HEK293 (cell line): ENCODE data around the gene ASXL1.

Source experiments
- BCL11A ChIP-seq: fragments of 450-650 bp; formaldehyde crosslinking; IDR thresholded peaks from 2 replicates; pipeline ENCODE4 v1.5.1; 2016; ENCODE audit warnings: low read depth, missing biosample characterization, missing genetic modification characterization
- ELK4 ChIP-seq: IDR thresholded peaks from 2 replicates; pipeline ENCODE4 v1.6.1; 2011; ENCODE audit warnings: mild to moderate bottlenecking, low read depth, low read length, borderline replicate concordance
- HOXC10 ChIP-seq: sonication (generic); formaldehyde crosslinking; IDR thresholded peaks from 2 replicates; pipeline ENCODE4 v1.8.1; 2023; ENCODE audit warnings: mild to moderate bottlenecking, missing genetic modification reagents
- IKZF3 ChIP-seq: fragments of 450-650 bp; IDR thresholded peaks from 2 replicates; pipeline ENCODE4 v1.5.0; 2018; ENCODE audit warnings: missing biosample characterization, mild to moderate bottlenecking, missing genetic modification characterization, moderate library complexity
- OVOL3 ChIP-seq: fragments of 450-650 bp; formaldehyde crosslinking; IDR thresholded peaks from 2 replicates; pipeline ENCODE4 v1.5.1; 2016; ENCODE audit warnings: missing biosample characterization, missing genetic modification characterization
- SCRT2 ChIP-seq: fragments of 450-650 bp; formaldehyde crosslinking; IDR thresholded peaks from 2 replicates; pipeline ENCODE4 v1.5.1; 2016; ENCODE audit warnings: missing biosample characterization, missing genetic modification characterization
- SP3 ChIP-seq: fragments of 450-650 bp; formaldehyde crosslinking; IDR thresholded peaks from 2 replicates; pipeline ENCODE4 v1.5.1; 2016; ENCODE audit warnings: missing biosample characterization, missing genetic modification characterization
- SP7 ChIP-seq: fragments of 450-650 bp; formaldehyde crosslinking; IDR thresholded peaks from 2 replicates; pipeline ENCODE4 v1.5.1; 2016; ENCODE audit warnings: missing biosample characterization, missing genetic modification characterization
- ZBTB10 ChIP-seq: fragments of 450-650 bp; formaldehyde crosslinking; IDR thresholded peaks from 2 replicates; pipeline ENCODE4 v1.5.1; 2016; ENCODE audit warnings: missing biosample characterization, missing genetic modification characterization
- ZIC2 ChIP-seq: fragments of 450-650 bp; formaldehyde crosslinking; IDR thresholded peaks from 2 replicates; pipeline ENCODE4 v1.5.1; 2016; ENCODE audit warnings: missing biosample characterization, missing genetic modification characterization
- ZNF133 ChIP-seq: fragments of 450-650 bp; formaldehyde crosslinking; IDR thresholded peaks from 2 replicates; pipeline ENCODE4 v1.5.1; 2016; ENCODE audit warnings: missing biosample characterization, missing genetic modification characterization
- ZNF157 ChIP-seq: fragments of 450-650 bp; formaldehyde crosslinking; IDR thresholded peaks from 2 replicates; pipeline ENCODE4 v1.5.1; 2016; ENCODE audit warnings: missing biosample characterization, missing genetic modification characterization
- ZNF2 ChIP-seq: fragments of 450-650 bp; formaldehyde crosslinking; IDR thresholded peaks from 2 replicates; pipeline ENCODE4 v1.5.1; 2016; ENCODE audit warnings: missing biosample characterization, missing genetic modification characterization
- ZNF221 ChIP-seq: fragments of 450-650 bp; formaldehyde crosslinking; IDR thresholded peaks from 2 replicates; pipeline ENCODE4 v1.5.1; 2017; ENCODE audit warnings: missing biosample characterization, missing genetic modification characterization, borderline replicate concordance
- ZNF324 ChIP-seq: fragments of 450-650 bp; formaldehyde crosslinking; IDR thresholded peaks from 2 replicates; pipeline ENCODE4 v1.5.1; 2016; ENCODE audit warnings: missing biosample characterization, missing genetic modification characterization
- ZNF391 ChIP-seq: fragments of 450-650 bp; formaldehyde crosslinking; IDR thresholded peaks from 2 replicates; pipeline ENCODE4 v1.5.1; 2016; ENCODE audit warnings: low read depth, missing biosample characterization, missing genetic modification characterization, borderline replicate concordance
- ZNF394 ChIP-seq: fragments of 450-650 bp; formaldehyde crosslinking; IDR thresholded peaks from 2 replicates; pipeline ENCODE4 v1.5.1; 2016; ENCODE audit warnings: missing biosample characterization, missing genetic modification characterization, mild to moderate bottlenecking, moderate library complexity, borderline replicate concordance
- ZNF426 ChIP-seq: fragments of 450-650 bp; formaldehyde crosslinking; IDR thresholded peaks from 2 replicates; pipeline ENCODE4 v1.5.1; 2017; ENCODE audit warnings: missing biosample characterization, missing genetic modification characterization, mild to moderate bottlenecking, inconsistent platforms, moderate library complexity
- ZNF433 ChIP-seq: fragments of 450-650 bp; formaldehyde crosslinking; IDR thresholded peaks from 2 replicates; pipeline ENCODE4 v1.5.1; 2016; ENCODE audit warnings: missing biosample characterization, missing genetic modification characterization, low read depth
- ZNF473 ChIP-seq: fragments of 450-650 bp; formaldehyde crosslinking; IDR thresholded peaks from 2 replicates; pipeline ENCODE4 v1.5.1; 2017; ENCODE audit warnings: missing biosample characterization, missing genetic modification characterization
- ZNF529 ChIP-seq: fragments of 450-650 bp; formaldehyde crosslinking; IDR thresholded peaks from 2 replicates; pipeline ENCODE4 v1.5.1; 2017; ENCODE audit warnings: missing genetic modification characterization, missing biosample characterization; ENCODE audit not compliant: insufficient replicate concordance
- ZNF571 ChIP-seq: fragments of 450-650 bp; formaldehyde crosslinking; IDR thresholded peaks from 2 replicates; pipeline ENCODE4 v1.5.0; 2017; ENCODE audit warnings: missing biosample characterization, missing genetic modification characterization
- ZNF596 ChIP-seq: fragments of 450-650 bp; IDR thresholded peaks from 2 replicates; pipeline ENCODE4 v1.5.0; 2018; ENCODE audit warnings: missing biosample characterization, mild to moderate bottlenecking, missing genetic modification characterization, moderate library complexity
- ZNF600 ChIP-seq: fragments of 450-650 bp; formaldehyde crosslinking; IDR thresholded peaks from 2 replicates; pipeline ENCODE4 v1.5.1; 2016; ENCODE audit warnings: missing biosample characterization, missing genetic modification characterization
- ZNF677 ChIP-seq: fragments of 450-650 bp; IDR thresholded peaks from 2 replicates; pipeline ENCODE4 v1.5.0; 2018; ENCODE audit warnings: missing biosample characterization, mild to moderate bottlenecking, missing genetic modification characterization, moderate library complexity
- ZNF785 ChIP-seq: fragments of 450-650 bp; formaldehyde crosslinking; IDR thresholded peaks from 2 replicates; pipeline ENCODE4 v1.5.1; 2016; ENCODE audit warnings: missing biosample characterization, missing genetic modification characterization
- ZNF837 ChIP-seq: fragments of 450-650 bp; formaldehyde crosslinking; IDR thresholded peaks from 2 replicates; pipeline ENCODE4 v1.5.1; 2016; ENCODE audit warnings: missing biosample characterization, missing genetic modification characterization
- ZNF843 ChIP-seq: fragments of 450-650 bp; formaldehyde crosslinking; IDR thresholded peaks from 2 replicates; pipeline ENCODE4 v1.5.1; 2016; ENCODE audit warnings: missing biosample characterization, missing genetic modification characterization
- ZSCAN18 ChIP-seq: fragments of 450-650 bp; formaldehyde crosslinking; IDR thresholded peaks from 2 replicates; pipeline ENCODE4 v1.5.1; 2016; ENCODE audit warnings: missing biosample characterization, missing genetic modification characterization
- TF ChIP-seq, protein P1 (sequence below): sonication (generic); formaldehyde crosslinking; IDR thresholded peaks from 2 replicates; pipeline ENCODE4 v1.8.1; 2022; ENCODE audit warnings: mild to moderate bottlenecking, moderate library complexity, missing genetic modification reagents
- TF ChIP-seq, protein P2 (sequence below): fragments of 450-650 bp; formaldehyde crosslinking; conservative IDR thresholded peaks from 2 replicates; pipeline ENCODE4 v1.5.1; 2016; ENCODE audit warnings: low read depth, missing biosample characterization, missing genetic modification characterization

Gene ASXL1

DNA sequence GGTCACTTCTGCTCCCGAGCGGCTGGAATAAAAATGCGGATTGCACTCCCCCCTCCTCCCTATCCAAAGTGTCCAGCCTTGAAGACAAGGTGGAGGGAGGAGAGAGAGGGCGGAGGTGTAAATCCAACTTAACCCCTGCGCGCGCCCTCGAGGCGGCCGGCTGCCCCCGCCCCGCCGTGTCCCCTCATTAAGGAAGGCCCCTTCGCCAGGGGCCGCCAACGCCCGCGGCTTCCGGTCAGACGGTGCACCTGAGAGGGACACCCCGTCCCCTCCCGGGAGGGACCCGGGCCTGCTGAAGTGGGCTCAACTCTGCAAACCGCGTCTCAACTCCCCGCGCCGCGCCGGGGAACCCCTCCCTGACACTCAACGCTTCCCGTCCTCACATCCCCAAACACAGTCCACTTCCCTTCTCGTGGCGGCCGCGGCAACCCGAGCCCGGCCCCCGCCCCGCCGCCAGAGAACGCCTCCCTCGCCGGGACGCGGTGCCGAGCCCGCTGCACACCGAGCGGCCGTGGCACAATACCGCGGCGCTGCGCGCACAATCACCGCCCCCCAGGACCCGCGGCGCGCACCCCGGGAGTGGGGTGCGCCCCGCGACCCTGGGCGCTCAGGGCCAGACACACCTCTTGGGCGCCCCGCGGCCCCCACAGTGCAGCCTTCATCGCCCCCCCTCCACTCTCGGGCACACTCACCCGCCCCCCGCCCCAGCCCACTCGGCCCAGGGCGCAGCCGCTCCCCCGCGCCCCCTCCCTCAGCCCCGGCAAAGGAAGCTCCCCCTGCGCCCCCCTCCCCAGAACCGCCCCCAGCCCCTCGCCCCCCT, 124.5 kb downstream of the ASXL1 start (continued):
- TF ChIP-seq ZSCAN18 (tag by site-specific recombination) (no peak), ZNF837 (tag by site-specific recombination) (no peak), ZNF2 (tag by site-specific recombination) (no peak), SP3 (tag by site-specific recombination) (peak; percentile 24; the same call in 1 of the 2 replicates), ZNF394 (tag by site-specific recombination) (0 out of 2 replicates have a peak, but pooled peaks have one; percentile 20), ELK4 (no peak), ZNF391 (tag by site-specific recombination) (no peak), ZNF221 (tag by site-specific recombination) (no peak), ZNF529 (tag by site-specific recombination) (no peak), OVOL3 (no peak), ZNF324 (tag by site-specific recombination) (no peak), SCRT2 (tag by site-specific recombination) (no peak), ZIC2 (tag by site-specific recombination) (peak; percentile 21; the same call in 1 of the 2 replicates), BCL11A (tag by site-specific recombination) (no peak), ZNF133 (tag by site-specific recombination) (no peak), ZNF600 (tag by site-specific recombination) (0 out of 2 replicates have a peak, but pooled peaks have one; percentile 25), HOXC10 (no peak), ZNF677 (no peak), ZNF473 (tag by site-specific recombination) (no peak), ZNF571 (tag by site-specific recombination) (no peak), IKZF3 (tag by site-specific recombination) (no peak), ZNF157 (no peak), ZNF596 (tag by site-specific recombination) (no peak), ZNF843 (tag by site-specific recombination) (no peak), ZNF426 (tag by site-specific recombination) (no peak), ZNF433 (tag by site-specific recombination) (no peak), SP7 (tag by site-specific recombination) (no peak), ZBTB10 (tag by site-specific recombination) (no peak), ZNF785 (tag by site-specific recombination) (no peak)
- TF ChIP-seq, protein P1, sequence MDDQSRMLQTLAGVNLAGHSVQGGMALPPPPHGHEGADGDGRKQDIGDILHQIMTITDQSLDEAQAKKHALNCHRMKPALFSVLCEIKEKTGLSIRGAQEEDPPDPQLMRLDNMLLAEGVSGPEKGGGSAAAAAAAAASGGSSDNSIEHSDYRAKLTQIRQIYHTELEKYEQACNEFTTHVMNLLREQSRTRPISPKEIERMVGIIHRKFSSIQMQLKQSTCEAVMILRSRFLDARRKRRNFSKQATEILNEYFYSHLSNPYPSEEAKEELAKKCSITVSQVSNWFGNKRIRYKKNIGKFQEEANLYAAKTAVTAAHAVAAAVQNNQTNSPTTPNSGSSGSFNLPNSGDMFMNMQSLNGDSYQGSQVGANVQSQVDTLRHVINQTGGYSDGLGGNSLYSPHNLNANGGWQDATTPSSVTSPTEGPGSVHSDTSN (CRISPR knock-in tag) = no peak
- TF ChIP-seq, protein P2, sequence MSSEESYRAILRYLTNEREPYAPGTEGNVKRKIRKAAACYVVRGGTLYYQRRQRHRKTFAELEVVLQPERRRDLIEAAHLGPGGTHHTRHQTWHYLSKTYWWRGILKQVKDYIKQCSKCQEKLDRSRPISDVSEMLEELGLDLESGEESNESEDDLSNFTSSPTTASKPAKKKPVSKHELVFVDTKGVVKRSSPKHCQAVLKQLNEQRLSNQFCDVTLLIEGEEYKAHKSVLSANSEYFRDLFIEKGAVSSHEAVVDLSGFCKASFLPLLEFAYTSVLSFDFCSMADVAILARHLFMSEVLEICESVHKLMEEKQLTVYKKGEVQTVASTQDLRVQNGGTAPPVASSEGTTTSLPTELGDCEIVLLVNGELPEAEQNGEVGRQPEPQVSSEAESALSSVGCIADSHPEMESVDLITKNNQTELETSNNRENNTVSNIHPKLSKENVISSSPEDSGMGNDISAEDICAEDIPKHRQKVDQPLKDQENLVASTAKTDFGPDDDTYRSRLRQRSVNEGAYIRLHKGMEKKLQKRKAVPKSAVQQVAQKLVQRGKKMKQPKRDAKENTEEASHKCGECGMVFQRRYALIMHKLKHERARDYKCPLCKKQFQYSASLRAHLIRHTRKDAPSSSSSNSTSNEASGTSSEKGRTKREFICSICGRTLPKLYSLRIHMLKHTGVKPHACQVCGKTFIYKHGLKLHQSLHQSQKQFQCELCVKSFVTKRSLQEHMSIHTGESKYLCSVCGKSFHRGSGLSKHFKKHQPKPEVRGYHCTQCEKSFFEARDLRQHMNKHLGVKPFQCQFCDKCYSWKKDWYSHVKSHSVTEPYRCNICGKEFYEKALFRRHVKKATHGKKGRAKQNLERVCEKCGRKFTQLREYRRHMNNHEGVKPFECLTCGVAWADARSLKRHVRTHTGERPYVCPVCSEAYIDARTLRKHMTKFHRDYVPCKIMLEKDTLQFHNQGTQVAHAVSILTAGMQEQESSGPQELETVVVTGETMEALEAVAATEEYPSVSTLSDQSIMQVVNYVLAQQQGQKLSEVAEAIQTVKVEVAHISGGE (tag by site-specific recombination) = peak; percentile 87
